Glutamatergic neuron (in vitro differentiated cells): Measurements from ENCODE around the gene MTFR2. TPM values are rescaled to one million over a fixed set of nuclear protein-coding genes. Genes with fewer than 3 reads are reported as not detected.

Experiments used
- DNase-seq: peaks from one replicate; pipeline ENCODE4 v3.0.0; 2022
- H3K27ac Mint-ChIP-seq: one replicate; pipeline ENCODE4 v1.8.0; 2020; ENCODE audit warnings: mild to moderate bottlenecking, mixed read lengths, inconsistent platforms; ENCODE audit not compliant: unreplicated experiment
- H3K27me3 Mint-ChIP-seq: one replicate; pipeline ENCODE4 v1.8.0; 2020; ENCODE audit warnings: mild to moderate bottlenecking, moderate library complexity, mixed read lengths, inconsistent platforms; ENCODE audit not compliant: unreplicated experiment
- H3K36me3 Mint-ChIP-seq: one replicate; pipeline ENCODE4 v1.8.0; 2020; ENCODE audit warnings: mild to moderate bottlenecking, mixed read lengths, inconsistent platforms; ENCODE audit not compliant: unreplicated experiment
- H3K4me1 Mint-ChIP-seq: one replicate; pipeline ENCODE4 v1.8.0; 2020; ENCODE audit warnings: mild to moderate bottlenecking, low read depth, mixed read lengths, inconsistent platforms; ENCODE audit not compliant: unreplicated experiment
- H3K4me3 Mint-ChIP-seq: one replicate; pipeline ENCODE4 v1.8.0; 2020; ENCODE audit warnings: mild to moderate bottlenecking, mixed read lengths, inconsistent platforms; ENCODE audit not compliant: unreplicated experiment
- H3K9me3 Mint-ChIP-seq: one replicate; pipeline ENCODE4 v1.8.0; 2020; ENCODE audit warnings: mild to moderate bottlenecking, moderate library complexity, mixed read lengths, inconsistent platforms; ENCODE audit not compliant: unreplicated experiment
- total RNA-seq: library from RNA; stranded (reverse); fragmentation: NEBNext Ultra II Directional; extraction: Animal tissue kit (Norgen Biotek cat#: 25700); gene quantifications from one replicate; pipeline ENCODE4 v1.2.1, GENCODE V29; 2021; ENCODE audit not compliant: unreplicated experiment
- TF ChIP-seq, protein P1 (sequence below): fragments of 200-600 bp; sonication (generic); IDR thresholded peaks from one replicate; pipeline ENCODE4 v1.5.0; 2021; ENCODE audit not compliant: partially characterized antibody, unreplicated experiment

Gene MTFR2
- total RNA-seq, 1 donor from 2014 or later = 1.9 TPM

DNA sequence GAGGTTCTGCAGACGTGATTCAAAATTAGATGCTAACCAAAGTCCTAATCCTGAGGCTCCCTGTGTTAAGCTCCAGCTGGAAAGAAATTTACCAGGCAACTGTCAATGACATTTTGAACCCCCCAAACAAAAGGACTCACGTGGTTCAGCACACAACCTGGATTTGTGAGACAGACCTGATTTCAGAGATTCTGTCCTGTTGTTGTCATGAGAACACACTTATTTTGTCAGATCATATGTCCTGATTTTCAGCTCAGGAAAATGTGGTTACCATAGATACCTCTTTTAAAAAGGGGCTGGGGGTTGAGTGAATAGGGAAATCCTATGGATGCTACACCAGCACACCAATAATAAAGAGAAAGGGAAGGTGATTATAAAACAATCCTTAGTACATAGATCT is 61.6 kb downstream of the MTFR2 start:
- TF ChIP-seq, protein P1, sequence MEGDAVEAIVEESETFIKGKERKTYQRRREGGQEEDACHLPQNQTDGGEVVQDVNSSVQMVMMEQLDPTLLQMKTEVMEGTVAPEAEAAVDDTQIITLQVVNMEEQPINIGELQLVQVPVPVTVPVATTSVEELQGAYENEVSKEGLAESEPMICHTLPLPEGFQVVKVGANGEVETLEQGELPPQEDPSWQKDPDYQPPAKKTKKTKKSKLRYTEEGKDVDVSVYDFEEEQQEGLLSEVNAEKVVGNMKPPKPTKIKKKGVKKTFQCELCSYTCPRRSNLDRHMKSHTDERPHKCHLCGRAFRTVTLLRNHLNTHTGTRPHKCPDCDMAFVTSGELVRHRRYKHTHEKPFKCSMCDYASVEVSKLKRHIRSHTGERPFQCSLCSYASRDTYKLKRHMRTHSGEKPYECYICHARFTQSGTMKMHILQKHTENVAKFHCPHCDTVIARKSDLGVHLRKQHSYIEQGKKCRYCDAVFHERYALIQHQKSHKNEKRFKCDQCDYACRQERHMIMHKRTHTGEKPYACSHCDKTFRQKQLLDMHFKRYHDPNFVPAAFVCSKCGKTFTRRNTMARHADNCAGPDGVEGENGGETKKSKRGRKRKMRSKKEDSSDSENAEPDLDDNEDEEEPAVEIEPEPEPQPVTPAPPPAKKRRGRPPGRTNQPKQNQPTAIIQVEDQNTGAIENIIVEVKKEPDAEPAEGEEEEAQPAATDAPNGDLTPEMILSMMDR = no peak
- H3K27ac Mint-ChIP-seq = no peak overlapping the region
- DNase-seq = no peak
- H3K4me1 Mint-ChIP-seq = no peaks in the 10 kb centered on the region
- no peak overlapping the region for H3K4me3 Mint-ChIP-seq
- no peaks in the 10 kb centered on the region for H3K27me3 Mint-ChIP-seq
- no peaks in the 10 kb centered on the region for H3K36me3 Mint-ChIP-seq
- no peaks in the 10 kb centered on the region for H3K9me3 Mint-ChIP-seq

DNA sequence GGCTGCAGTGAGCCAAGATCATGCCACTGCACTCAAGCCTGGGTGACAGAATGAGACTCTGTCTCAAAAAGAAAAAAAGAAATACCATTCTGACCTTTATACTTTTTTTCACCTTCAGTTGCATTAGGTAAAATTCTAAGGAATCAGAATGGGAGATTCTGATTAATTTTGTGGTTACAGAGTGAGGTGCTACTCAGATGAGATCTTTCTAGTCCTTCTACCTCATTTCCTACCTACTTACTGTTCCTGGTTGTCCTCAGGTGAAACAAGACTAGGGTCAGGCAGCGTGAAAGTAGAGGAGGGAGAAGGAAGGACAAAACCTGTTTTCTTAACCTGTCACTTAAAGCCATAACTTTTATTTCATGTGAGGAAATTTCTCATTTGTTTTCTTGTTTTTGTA is 63.7 kb downstream of the MTFR2 start:
- TF ChIP-seq, protein P1 = no peak
- Mint-ChIP-seq H3K4me3 (no peak overlapping the region), H3K27me3 (no peaks in the 10 kb centered on the region), H3K27ac (no peak overlapping the region), H3K36me3 (no peaks in the 10 kb centered on the region), H3K4me1 (no peaks in the 10 kb centered on the region), H3K9me3 (no peaks in the 10 kb centered on the region)
- DNase-seq = no peak

DNA sequence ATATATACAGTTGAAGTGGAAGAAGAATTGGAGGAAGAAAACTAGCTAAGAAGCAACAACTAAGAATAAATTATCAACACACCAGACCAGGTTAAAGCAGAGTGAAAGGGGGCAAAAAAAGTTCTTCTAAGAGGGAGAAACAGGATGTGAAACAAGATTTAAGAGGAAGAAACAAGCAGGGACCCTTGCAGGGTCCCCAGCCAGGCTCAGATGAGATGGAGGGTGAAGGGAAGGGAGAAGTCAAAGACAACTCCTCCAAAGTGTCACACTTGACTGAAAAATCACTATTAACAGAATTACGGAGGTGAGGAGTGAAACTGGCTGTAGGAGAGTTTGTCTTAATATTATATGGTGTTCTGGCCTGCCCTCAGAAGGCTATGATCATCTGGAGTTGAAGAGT is 65.4 kb downstream of the MTFR2 start:
- Mint-ChIP-seq H3K27me3 (no peaks in the 10 kb centered on the region), H3K9me3 (no peaks in the 10 kb centered on the region), H3K4me3 (no peak overlapping the region), H3K4me1 (no peaks in the 10 kb centered on the region), H3K27ac (no peak overlapping the region), H3K36me3 (no peaks in the 10 kb centered on the region)
- TF ChIP-seq, protein P1 = no peak
- DNase-seq = no peak

DNA sequence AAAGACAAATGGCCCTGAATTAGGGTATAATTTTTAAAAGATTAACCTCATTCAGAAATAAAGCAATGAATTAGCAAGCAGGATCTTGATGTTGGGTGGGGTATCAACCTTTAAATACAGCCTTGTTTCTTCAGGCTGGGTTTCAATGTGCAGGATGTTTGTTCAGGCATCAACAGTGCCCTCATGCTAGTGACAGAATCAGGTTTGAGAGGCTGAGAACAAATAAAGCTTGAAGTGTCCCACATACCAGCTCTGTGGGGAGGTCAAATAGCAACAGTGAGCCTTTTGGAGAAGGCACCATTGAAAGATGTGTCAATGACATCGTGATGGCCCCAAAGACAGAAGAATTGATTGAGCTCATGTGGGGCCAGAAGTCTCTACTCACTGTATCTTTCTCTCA is 68.2 kb downstream of the MTFR2 start:
- H3K27me3 Mint-ChIP-seq = no peaks in the 10 kb centered on the region
- H3K4me3 Mint-ChIP-seq = no peak overlapping the region
- no peak overlapping the region for H3K27ac Mint-ChIP-seq
- no peaks in the 10 kb centered on the region for H3K9me3 Mint-ChIP-seq
- no peak for DNase-seq
- H3K4me1 Mint-ChIP-seq = no peaks in the 10 kb centered on the region
- H3K36me3 Mint-ChIP-seq = no peaks in the 10 kb centered on the region
- TF ChIP-seq, protein P1 = no peak

DNA sequence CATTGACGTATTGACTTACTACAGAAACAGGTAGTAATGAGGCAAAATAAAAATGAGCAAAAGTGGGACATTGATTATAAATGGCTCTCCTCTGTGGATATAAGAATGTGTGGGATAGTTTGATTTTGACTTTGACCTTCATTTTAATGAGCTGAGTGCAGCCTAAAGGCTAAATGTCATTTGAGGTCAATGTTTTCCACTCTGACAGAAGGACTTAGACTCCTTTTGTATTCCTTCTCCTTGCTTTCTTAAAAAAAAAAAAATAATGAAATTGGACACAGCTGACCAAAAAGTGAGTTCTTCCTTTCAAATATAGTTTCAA is 68.6 kb downstream of the MTFR2 start:
- H3K4me1 Mint-ChIP-seq = no peaks in the 10 kb centered on the region
- H3K36me3 Mint-ChIP-seq = no peaks in the 10 kb centered on the region
- no peaks in the 10 kb centered on the region for H3K27me3 Mint-ChIP-seq
- H3K4me3 Mint-ChIP-seq = no peak overlapping the region
- DNase-seq = no peak
- no peaks in the 10 kb centered on the region for H3K9me3 Mint-ChIP-seq
- H3K27ac Mint-ChIP-seq = no peak overlapping the region
- TF ChIP-seq, protein P1 = no peak

Other genes starting within 250 kb of the MTFR2 start
- 179 TPM for gene BCLAF1, start 39.5 kb upstream of the MTFR2 start, total RNA-seq